HG03520 (cell line): ENCODE data around the gene UBE2QL1.
A peak's percentile ranks its signal among the peaks of the same experiment; 100 is the strongest.
"Not testable (repeated sequence)": the region's sequence is repeated elsewhere in the genome, so short reads cannot be mapped to it uniquely, and the experiment has no call there.

ENCODE experiments used
- ATAC-seq: cut with Tn5 transposase; IDR thresholded peaks from one replicate; pipeline ENCODE4 v1.9.1; 2021; ENCODE audit warnings: mild to moderate bottlenecking, moderate library complexity; ENCODE audit not compliant: unreplicated experiment

UBE2QL1 gene

GRCh38 chr5:6494939-6495338 is 46.3 kb downstream of the UBE2QL1 start:
- no peak for ATAC-seq

- no peak for ATAC-seq
Observed at GRCh38 chr5:6495433-6496206, 47.0 kb downstream of the UBE2QL1 start.

GRCh38 chr5:6496207-6496584 is 47.5 kb downstream of the UBE2QL1 start:
- ATAC-seq, result peak; percentile 98

GRCh38 chr5:6496636-6497035 is 48.0 kb downstream of the UBE2QL1 start:
- ATAC-seq, result no peak

GRCh38 chr5:6497262-6497661 is 48.6 kb downstream of the UBE2QL1 start:
- no peak for ATAC-seq

GRCh38 chr5:6498968-6499367 is 50.3 kb downstream of the UBE2QL1 start:
- ATAC-seq, result no peak

- ATAC-seq, result no peak
Observed at GRCh38 chr5:6501701-6502100, 53.0 kb downstream of the UBE2QL1 start.

GRCh38 chr5:6502421-6502820 is 53.8 kb downstream of the UBE2QL1 start:
- ATAC-seq, result no peak

GRCh38 chr5:6503342-6503741 is 54.7 kb downstream of the UBE2QL1 start:
- ATAC-seq, result no peak

- ATAC-seq, result no peak
Observed at GRCh38 chr5:6504677-6505415, 56.2 kb downstream of the UBE2QL1 start.

- no peak for ATAC-seq
Observed at GRCh38 chr5:6505416-6505755, 56.7 kb downstream of the UBE2QL1 start.

- no peak for ATAC-seq
Observed at GRCh38 chr5:6505783-6506557, 57.3 kb downstream of the UBE2QL1 start.

GRCh38 chr5:6506611-6507010 is 58.0 kb downstream of the UBE2QL1 start:
- no peak for ATAC-seq

- no peak for ATAC-seq
Observed at GRCh38 chr5:6508931-6509330, 60.3 kb downstream of the UBE2QL1 start.

- ATAC-seq, result no peak
Observed at GRCh38 chr5:6510132-6510531, 61.5 kb downstream of the UBE2QL1 start.

GRCh38 chr5:6510973-6511372 is 62.3 kb downstream of the UBE2QL1 start:
- ATAC-seq, result no peak

GRCh38 chr5:6515812-6516211 is 67.2 kb downstream of the UBE2QL1 start:
- ATAC-seq, result not testable (repeated sequence)

- ATAC-seq, result no peak
Observed at GRCh38 chr5:6516823-6517222, 68.2 kb downstream of the UBE2QL1 start.

GRCh38 chr5:6517510-6517909 is 68.9 kb downstream of the UBE2QL1 start:
- no peak for ATAC-seq

GRCh38 chr5:6518298-6519057 is 69.8 kb downstream of the UBE2QL1 start:
- ATAC-seq, result no peak

- ATAC-seq, result no peak
Observed at GRCh38 chr5:6520201-6520600, 71.5 kb downstream of the UBE2QL1 start.
